Measurements from ENCODE around the gene GRM7.

GRM7 gene

GRCh38 chr3:7400360-7400759 is 539.4 kb downstream of the GRM7 start:
- DNase-seq (ENCODE audit: low read depth) = no peak

GRCh38 chr3:7401418-7401817 is 540.5 kb downstream of the GRM7 start:
- no peak for DNase-seq (ENCODE audit: low read depth)

GRCh38 chr3:7407107-7407506 is 546.2 kb downstream of the GRM7 start:
- no peak for DNase-seq (ENCODE audit: low read depth)

GRCh38 chr3:7410782-7411181 is 549.9 kb downstream of the GRM7 start:
- DNase-seq (ENCODE audit: low read depth) = no peak

- DNase-seq (ENCODE audit: low read depth) = no peak
These were observed 560.1 kb downstream of the GRM7 start for GRCh38 chr3:7421065-7421464.

- DNase-seq (ENCODE audit: low read depth) = no peak
These were observed 562.1 kb downstream of the GRM7 start for GRCh38 chr3:7423036-7423435.

- DNase-seq (ENCODE audit: low read depth) = no peak
These were observed 563.1 kb downstream of the GRM7 start for GRCh38 chr3:7423995-7424394.

- DNase-seq (ENCODE audit: low read depth) = no peak
These were observed 567.3 kb downstream of the GRM7 start for GRCh38 chr3:7428206-7428718.

GRCh38 chr3:7432610-7433009 is 571.7 kb downstream of the GRM7 start:
- no peak for DNase-seq (ENCODE audit: low read depth)

GRCh38 chr3:7433073-7433472 is 572.2 kb downstream of the GRM7 start:
- no peak for DNase-seq (ENCODE audit: low read depth)

GRCh38 chr3:7436542-7436941 is 575.6 kb downstream of the GRM7 start:
- DNase-seq (ENCODE audit: low read depth) = no peak

- DNase-seq (ENCODE audit: low read depth) = no peak
These were observed 576.3 kb downstream of the GRM7 start for GRCh38 chr3:7437231-7437630.

GRCh38 chr3:7439101-7439680 is 578.3 kb downstream of the GRM7 start:
- DNase-seq (ENCODE audit: low read depth) = no peak

- DNase-seq (ENCODE audit: low read depth) = no peak
These were observed 584.0 kb downstream of the GRM7 start for GRCh38 chr3:7444886-7445285.

- DNase-seq (ENCODE audit: low read depth) = no peak
These were observed 584.4 kb downstream of the GRM7 start for GRCh38 chr3:7445331-7445730.

GRCh38 chr3:7447197-7447769 is 586.4 kb downstream of the GRM7 start:
- DNase-seq (ENCODE audit: low read depth) = no peak

GRCh38 chr3:7456386-7456785 is 595.5 kb downstream of the GRM7 start:
- DNase-seq (ENCODE audit: low read depth) = no peak

- no peak for DNase-seq (ENCODE audit: low read depth)
These were observed 600.4 kb downstream of the GRM7 start for GRCh38 chr3:7461202-7461825.

- DNase-seq (ENCODE audit: low read depth) = no peak
These were observed 609.0 kb downstream of the GRM7 start for GRCh38 chr3:7469866-7470265.

- no peak for DNase-seq (ENCODE audit: low read depth)
These were observed 623.7 kb downstream of the GRM7 start for GRCh38 chr3:7484636-7485035.

GRCh38 chr3:7487763-7488162 is 626.8 kb downstream of the GRM7 start:
- no peak for DNase-seq (ENCODE audit: low read depth)

GRCh38 chr3:7489417-7489816 is 628.5 kb downstream of the GRM7 start:
- DNase-seq (ENCODE audit: low read depth) = no peak

- DNase-seq (ENCODE audit: low read depth) = no peak
These were observed 637.8 kb downstream of the GRM7 start for GRCh38 chr3:7498715-7499114.

- DNase-seq (ENCODE audit: low read depth) = no peak
These were observed 642.5 kb downstream of the GRM7 start for GRCh38 chr3:7503431-7503830.

Data from T-helper 22 cell (primary cell).